ENCODE results near the gene RHOXF1.

GRCh38 chrX:120140293-120140981, 24.7 kb upstream of the RHOXF1 start:
- TF ChIP-seq CTCF (IDR thresholded peaks at IDR 0.05) = no peak
- TF ChIP-seq POLR2AphosphoS5 (IDR thresholded peaks at IDR 0.05; ENCODE audit: low read depth, low read length) = no peak
- TF ChIP-seq SIN3A (IDR thresholded peaks at IDR 0.05; ENCODE audit: borderline replicate concordance, insufficient read depth, low read depth, low read length) = no peak

All from Panc1 (cell line).